HFFc6 (cell line): ENCODE results near the gene PHRF1. TPM values are rescaled to one million over a fixed set of nuclear protein-coding genes. Genes with fewer than 3 reads are reported as not detected.

Source experiments
- DNase-seq: peaks from one replicate; pipeline ENCODE4 v3.0.0-alpha.2; 2018
- H3K27ac Mint-ChIP-seq: 2 replicates; pipeline ENCODE4 v1.8.0; 2020; ENCODE audit warnings: mild to moderate bottlenecking, mixed read lengths
- H3K27me3 Mint-ChIP-seq: 2 replicates; pipeline ENCODE4 v1.8.0; 2021; ENCODE audit warnings: mild to moderate bottlenecking, moderate library complexity, mixed read lengths; ENCODE audit not compliant: insufficient read depth
- H3K36me3 Mint-ChIP-seq: 2 replicates; pipeline ENCODE4 v1.8.0; 2021; ENCODE audit warnings: low read depth, mixed read lengths
- H3K4me1 Mint-ChIP-seq: 2 replicates; pipeline ENCODE4 v1.8.0; 2020; ENCODE audit warnings: low read depth, mixed read lengths
- H3K4me3 Mint-ChIP-seq: 2 replicates; pipeline ENCODE4 v1.8.0; 2020; ENCODE audit warnings: mild to moderate bottlenecking, moderate library complexity, mixed read lengths
- H3K9me3 Mint-ChIP-seq: 2 replicates; pipeline ENCODE4 v1.8.0; 2020; ENCODE audit warnings: mild to moderate bottlenecking, mixed read lengths
- CTCF ChIP-seq: fragments of 200-600 bp; sonication (generic); IDR thresholded peaks from 2 replicates; pipeline ENCODE4 v1.5.0; 2021; ENCODE audit warnings: antibody characterized with exemption, mild to moderate bottlenecking
- total RNA-seq, 6 experiments: library from RNA; stranded (reverse); fragmentation: NEBNext Ultra II Directional; extraction: Animal tissue kit (Norgen Biotek cat#: 25700); gene quantifications; 2 replicates in 1 of 6; 3 replicates in 5 of 6; pipeline ENCODE4 v1.2.3, GENCODE V29; 2021

PHRF1 gene
- total RNA-seq, 6 experiments from 2014 or later = 23.8 to 27.5 (median 24.8) TPM

- no peak overlapping the region for H3K4me3 Mint-ChIP-seq
Measured at GRCh38 chr11:601573-602245, 25.4 kb downstream of the PHRF1 start.

GRCh38 chr11:603154-603553 is 26.9 kb downstream of the PHRF1 start:
- TF ChIP-seq CTCF = no peak
- DNase-seq = no peak
- Mint-ChIP-seq H3K9me3 (no peaks in the 10 kb centered on the region), H3K4me1 (no peaks in the 10 kb centered on the region), H3K4me3 (no peak overlapping the region), H3K27me3 (peaks cover 1% of the 10 kb centered on the region), H3K27ac (no peak overlapping the region), H3K36me3 (peaks cover 25% of the 10 kb centered on the region)

More at GRCh38 chr11:601573-602245, 25.4 kb downstream of the PHRF1 start:
- no peak for TF ChIP-seq CTCF
- no peak for DNase-seq
- Mint-ChIP-seq H3K27me3 (peaks cover 1% of the 10 kb centered on the region), H3K27ac (no peak overlapping the region), H3K9me3 (no peaks in the 10 kb centered on the region), H3K36me3 (peaks cover 29% of the 10 kb centered on the region), H3K4me1 (no peaks in the 10 kb centered on the region)

GRCh38 chr11:605286-606129 is 29.2 kb downstream of the PHRF1 start:
- peaks cover 20% of the 10 kb centered on the region for H3K36me3 Mint-ChIP-seq

GRCh38 chr11:606245-606644 is 30.0 kb downstream of the PHRF1 start:
- Mint-ChIP-seq H3K36me3 (peaks cover 23% of the 10 kb centered on the region), H3K4me3 (no peak overlapping the region), H3K27me3 (peaks cover 1% of the 10 kb centered on the region), H3K9me3 (no peaks in the 10 kb centered on the region), H3K4me1 (no peaks in the 10 kb centered on the region), H3K27ac (no peak overlapping the region)
- TF ChIP-seq CTCF = no peak
- no peak for DNase-seq

More at GRCh38 chr11:605286-606129, 29.2 kb downstream of the PHRF1 start:
- no peak for TF ChIP-seq CTCF
- Mint-ChIP-seq H3K4me1 (no peaks in the 10 kb centered on the region), H3K9me3 (no peaks in the 10 kb centered on the region), H3K27ac (no peak overlapping the region), H3K4me3 (no peak overlapping the region), H3K27me3 (peaks cover 1% of the 10 kb centered on the region)
- DNase-seq = no peak

- TF ChIP-seq CTCF = no peak
- Mint-ChIP-seq H3K27me3 (no peaks in the 10 kb centered on the region; the same call in none of the 2 replicates), H3K4me1 (no peaks in the 10 kb centered on the region), H3K36me3 (peaks cover 19% of the 10 kb centered on the region; the same call in 1 of the 2 replicates), H3K4me3 (no peak overlapping the region), H3K9me3 (no peaks in the 10 kb centered on the region), H3K27ac (no peak overlapping the region)
- DNase-seq = no peak
Measured at GRCh38 chr11:607020-607780, 30.9 kb downstream of the PHRF1 start.
